Breast epithelium (tissue), 3 donors: ENCODE measurements around the gene PIAS2.

Source experiments
- POLR2AphosphoS5 ChIP-seq, 3 donors: sonication (generic); formaldehyde crosslinking; IDR thresholded peaks; one replicate each; pipeline ENCODE4 v1.6.1; 2017; ENCODE audit warnings: antibody characterized with exemption in 3 of 3
- TF ChIP-seq, protein P1 (sequence below), 3 donors: fragments of 450-650 bp; IDR thresholded peaks; one replicate each; pipeline ENCODE4 v1.5.1; 2016 to 2017; ENCODE audit warnings: antibody characterized with exemption in 3 of 3, mild to moderate bottlenecking in 3 of 3, moderate library complexity in 3 of 3

DNA sequence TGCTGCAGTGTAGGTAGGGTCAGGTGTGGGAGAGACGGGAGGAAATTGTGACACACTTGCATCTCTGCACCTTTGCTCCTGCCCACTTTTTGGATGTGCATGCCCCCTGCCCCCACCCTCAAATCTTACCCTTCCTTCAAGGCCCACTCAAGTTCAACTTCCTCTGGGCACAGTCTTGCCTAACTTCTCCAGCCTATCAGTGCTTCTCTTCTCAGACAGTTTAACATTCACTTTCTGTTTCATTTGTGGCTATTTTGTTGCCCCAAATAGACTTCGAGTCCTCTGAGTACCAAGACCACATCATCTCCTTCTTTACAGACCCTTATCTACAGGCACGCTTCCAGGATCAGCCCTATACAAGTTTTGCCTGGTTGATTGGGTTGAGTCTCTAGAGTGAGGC, 163.1 kb downstream of the PIAS2 start:
- TF ChIP-seq, protein P1, sequence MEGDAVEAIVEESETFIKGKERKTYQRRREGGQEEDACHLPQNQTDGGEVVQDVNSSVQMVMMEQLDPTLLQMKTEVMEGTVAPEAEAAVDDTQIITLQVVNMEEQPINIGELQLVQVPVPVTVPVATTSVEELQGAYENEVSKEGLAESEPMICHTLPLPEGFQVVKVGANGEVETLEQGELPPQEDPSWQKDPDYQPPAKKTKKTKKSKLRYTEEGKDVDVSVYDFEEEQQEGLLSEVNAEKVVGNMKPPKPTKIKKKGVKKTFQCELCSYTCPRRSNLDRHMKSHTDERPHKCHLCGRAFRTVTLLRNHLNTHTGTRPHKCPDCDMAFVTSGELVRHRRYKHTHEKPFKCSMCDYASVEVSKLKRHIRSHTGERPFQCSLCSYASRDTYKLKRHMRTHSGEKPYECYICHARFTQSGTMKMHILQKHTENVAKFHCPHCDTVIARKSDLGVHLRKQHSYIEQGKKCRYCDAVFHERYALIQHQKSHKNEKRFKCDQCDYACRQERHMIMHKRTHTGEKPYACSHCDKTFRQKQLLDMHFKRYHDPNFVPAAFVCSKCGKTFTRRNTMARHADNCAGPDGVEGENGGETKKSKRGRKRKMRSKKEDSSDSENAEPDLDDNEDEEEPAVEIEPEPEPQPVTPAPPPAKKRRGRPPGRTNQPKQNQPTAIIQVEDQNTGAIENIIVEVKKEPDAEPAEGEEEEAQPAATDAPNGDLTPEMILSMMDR (IDR thresholded peaks at IDR 0.05): no peak
- TF ChIP-seq POLR2AphosphoS5 (IDR thresholded peaks at IDR 0.05): no peak
